GM13977 (cell line): ENCODE measurements around the gene CTNND2.

Source experiments
- DNase-seq: peaks from one replicate; pipeline ENCODE4 v3.0.0; 2012; ENCODE audit warnings: low spot score
- in situ Hi-C: fragments of 300-500 bp; cut with MboI; formaldehyde crosslinking; loops from one replicate; pipeline ENCODE4 v1.12.0; 2022; ENCODE audit warnings: low sequenced_read_pairs, low pct_unique_long_range_greater_than_20kb, mixed read lengths, inconsistent platforms; ENCODE audit not compliant: unreplicated experiment
- TF ChIP-seq, protein P1 (sequence below): IDR thresholded peaks from 2 replicates; pipeline ENCODE4 v1.5.1; 2012; ENCODE audit warnings: mild to moderate bottlenecking, control low read depth; ENCODE audit not compliant: insufficient read depth; ENCODE audit errors: extremely low read depth, missing control alignments

The CTNND2 gene

DNA sequence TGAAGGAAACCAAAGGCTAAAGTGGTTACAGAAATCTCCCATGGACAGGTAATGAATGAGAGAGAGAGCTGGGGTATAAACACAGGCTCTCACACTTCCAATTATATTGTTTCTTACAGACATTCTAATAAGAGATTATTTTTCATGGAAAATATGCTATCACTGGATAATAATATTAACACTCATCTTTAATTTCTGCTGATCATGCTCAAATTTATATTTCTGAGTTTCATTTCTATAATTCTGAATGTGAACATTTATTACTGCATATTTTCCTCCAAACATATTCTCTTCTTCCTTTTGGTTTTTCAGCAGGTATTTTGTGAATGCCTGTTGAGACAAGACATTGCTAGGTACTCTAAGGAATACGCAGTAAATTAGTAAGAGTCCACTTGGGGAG lies 733.0 kb downstream of the CTNND2 start:
- no peak for DNase-seq
- TF ChIP-seq, protein P1, sequence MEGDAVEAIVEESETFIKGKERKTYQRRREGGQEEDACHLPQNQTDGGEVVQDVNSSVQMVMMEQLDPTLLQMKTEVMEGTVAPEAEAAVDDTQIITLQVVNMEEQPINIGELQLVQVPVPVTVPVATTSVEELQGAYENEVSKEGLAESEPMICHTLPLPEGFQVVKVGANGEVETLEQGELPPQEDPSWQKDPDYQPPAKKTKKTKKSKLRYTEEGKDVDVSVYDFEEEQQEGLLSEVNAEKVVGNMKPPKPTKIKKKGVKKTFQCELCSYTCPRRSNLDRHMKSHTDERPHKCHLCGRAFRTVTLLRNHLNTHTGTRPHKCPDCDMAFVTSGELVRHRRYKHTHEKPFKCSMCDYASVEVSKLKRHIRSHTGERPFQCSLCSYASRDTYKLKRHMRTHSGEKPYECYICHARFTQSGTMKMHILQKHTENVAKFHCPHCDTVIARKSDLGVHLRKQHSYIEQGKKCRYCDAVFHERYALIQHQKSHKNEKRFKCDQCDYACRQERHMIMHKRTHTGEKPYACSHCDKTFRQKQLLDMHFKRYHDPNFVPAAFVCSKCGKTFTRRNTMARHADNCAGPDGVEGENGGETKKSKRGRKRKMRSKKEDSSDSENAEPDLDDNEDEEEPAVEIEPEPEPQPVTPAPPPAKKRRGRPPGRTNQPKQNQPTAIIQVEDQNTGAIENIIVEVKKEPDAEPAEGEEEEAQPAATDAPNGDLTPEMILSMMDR = no peak
- in situ Hi-C loops = no loop called here

DNA sequence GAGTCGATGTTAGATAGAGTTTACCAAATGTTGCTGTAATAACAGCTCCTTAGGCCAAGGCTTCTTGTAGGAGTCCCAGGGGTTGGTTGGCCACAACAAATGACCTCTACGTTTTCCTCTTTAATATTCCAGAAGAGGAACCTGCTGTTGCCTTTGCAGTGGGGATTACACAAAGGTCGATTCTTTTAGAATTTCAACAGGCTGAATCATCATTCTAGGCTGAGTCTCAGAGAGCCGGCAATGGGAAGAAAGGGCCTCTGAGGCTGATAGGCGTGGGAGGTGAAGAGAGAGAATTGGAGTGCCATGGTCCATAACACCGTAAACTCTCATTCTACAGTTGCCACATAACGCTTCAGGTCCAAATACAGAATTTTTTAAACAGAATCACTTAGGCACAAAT lies 737.3 kb downstream of the CTNND2 start:
- no peak for DNase-seq
- TF ChIP-seq, protein P1 = no peak
- in situ Hi-C loops = no loop called here

DNA sequence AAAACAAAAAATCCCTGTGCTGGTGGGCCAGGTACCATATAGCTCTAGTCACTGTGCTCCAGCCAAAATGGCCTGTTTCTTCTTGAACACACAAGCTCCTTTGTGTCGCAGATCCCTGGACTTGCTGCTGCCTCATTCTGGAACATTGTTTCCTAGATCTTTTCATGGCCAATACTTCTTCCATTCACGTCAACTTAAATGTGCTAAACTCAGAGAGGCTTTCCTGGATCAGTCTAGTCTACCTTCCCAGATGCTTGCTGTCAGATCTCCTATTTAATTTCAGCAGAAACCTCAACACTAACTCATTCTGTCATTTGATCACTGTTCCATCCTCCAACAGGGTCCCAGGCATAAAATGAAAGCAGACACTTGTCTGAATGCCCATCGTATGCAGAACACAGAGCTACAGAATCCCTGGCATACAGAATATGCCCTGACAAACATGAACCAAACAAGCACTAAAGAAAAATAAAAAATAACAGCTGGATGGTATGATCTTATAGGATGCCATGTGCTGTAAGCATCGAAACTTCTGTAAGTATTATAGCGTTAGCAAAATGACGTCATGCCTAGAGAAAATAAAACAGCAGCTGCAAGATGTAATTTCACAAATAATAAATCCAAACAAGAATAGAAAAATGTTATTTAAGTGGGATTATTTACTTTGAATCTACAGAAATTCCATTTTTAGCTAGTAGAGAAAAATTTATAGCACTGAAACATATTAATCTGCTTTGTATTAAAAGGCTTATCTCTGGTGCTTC lies 739.5 kb downstream of the CTNND2 start:
- in situ Hi-C loops = no loop called here
- TF ChIP-seq, protein P1 = no peak
- no peak for DNase-seq

DNA sequence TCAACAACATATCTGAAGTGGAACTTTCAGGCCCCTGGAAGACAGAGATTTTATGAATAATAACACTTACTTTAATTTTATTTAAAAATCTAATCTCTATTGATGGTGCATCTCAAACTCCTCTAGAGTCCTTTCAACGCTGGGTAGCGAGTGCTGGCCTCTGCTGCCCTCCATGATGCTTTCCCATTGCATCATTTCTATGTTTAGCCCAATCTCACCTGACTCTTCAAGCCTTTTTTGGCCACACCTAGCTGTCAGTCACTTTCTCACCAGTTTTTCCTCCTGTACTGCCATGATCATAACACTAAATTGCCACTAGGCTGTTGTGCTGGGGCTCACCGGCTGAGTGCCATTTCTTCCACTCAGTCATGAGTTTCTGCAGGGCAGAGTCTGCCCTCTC lies 747.1 kb downstream of the CTNND2 start:
- TF ChIP-seq, protein P1 = no peak
- no peak for DNase-seq

DNA sequence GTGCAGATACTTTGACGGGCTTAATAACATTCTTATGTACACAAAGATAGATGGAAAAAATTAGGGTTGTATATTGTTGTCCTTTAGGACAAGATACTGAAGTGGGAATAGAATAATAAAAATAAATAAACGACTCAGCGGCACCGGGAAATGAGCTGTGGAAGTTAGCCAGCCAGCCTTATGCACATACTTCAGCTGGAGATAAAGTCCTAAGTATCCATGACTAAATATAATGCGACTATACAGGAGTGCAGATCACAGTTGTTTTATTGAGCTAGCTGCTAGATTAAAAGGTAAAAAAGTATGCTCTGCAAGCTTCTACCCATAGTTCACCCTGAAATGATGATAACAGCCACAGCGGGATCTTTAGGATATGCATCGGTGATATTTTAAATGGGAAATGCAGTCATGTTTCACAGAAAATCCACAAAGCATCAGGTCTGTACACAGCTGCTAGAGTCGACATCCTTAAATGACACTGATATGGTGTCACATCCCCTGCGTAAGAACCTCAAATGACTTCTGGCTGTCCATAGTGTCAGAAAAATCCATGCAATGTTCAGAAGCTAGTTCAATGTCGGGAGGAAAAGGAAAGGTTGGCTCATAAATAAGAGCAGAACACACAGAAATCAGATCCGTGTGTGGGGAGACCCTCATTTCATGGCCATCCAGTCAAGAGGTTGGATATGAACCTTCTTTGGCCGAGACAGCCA lies 750.4 kb downstream of the CTNND2 start:
- TF ChIP-seq, protein P1 = no peak
- DNase-seq = no peak
- in situ Hi-C loops = no loop called here

More for the DNA sequence above, 747.1 kb downstream of the CTNND2 start:
- in situ Hi-C loops = no loop called here

DNA sequence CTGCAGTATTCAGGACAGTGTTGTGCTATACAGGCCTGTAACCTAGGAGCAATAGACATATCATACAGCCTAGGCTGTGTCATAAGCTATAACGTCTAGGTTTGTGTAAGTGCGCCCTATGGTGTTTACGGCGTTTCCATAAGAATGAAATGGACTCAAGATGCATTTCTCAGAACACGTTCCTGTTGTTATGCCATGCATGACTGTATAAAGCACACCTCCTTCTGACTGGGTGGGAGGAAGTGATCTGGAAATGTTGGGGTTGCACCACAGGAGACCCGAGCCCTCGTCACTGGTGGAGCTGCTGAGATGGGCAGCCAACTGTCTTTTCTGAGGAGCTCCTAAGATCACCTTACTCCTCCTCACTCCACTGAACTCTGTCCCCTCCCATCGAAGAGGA lies 751.9 kb downstream of the CTNND2 start:
- TF ChIP-seq, protein P1 = no peak
- in situ Hi-C loops = no loop called here
- DNase-seq = no peak
